GM13977 (cell line): Measurements from ENCODE around the gene MED13L.

Experiments used
- DNase-seq: peaks from one replicate; pipeline ENCODE4 v3.0.0; 2012; ENCODE audit warnings: low spot score
- CTCF ChIP-seq: IDR thresholded peaks from 2 replicates; pipeline ENCODE4 v1.5.1; 2012; ENCODE audit warnings: mild to moderate bottlenecking, control low read depth; ENCODE audit not compliant: insufficient read depth; ENCODE audit errors: extremely low read depth, missing control alignments
- in situ Hi-C: fragments of 300-500 bp; cut with MboI; formaldehyde crosslinking; loops from one replicate; pipeline ENCODE4 v1.12.0; 2022; ENCODE audit warnings: low sequenced_read_pairs, low pct_unique_long_range_greater_than_20kb, mixed read lengths, inconsistent platforms; ENCODE audit not compliant: unreplicated experiment

Gene MED13L

GRCh38 chr12:116204169-116204568 is 73.3 kb downstream of the MED13L start:
- TF ChIP-seq CTCF: no peak
- in situ Hi-C loops: no loop called here
- DNase-seq: no peak

- TF ChIP-seq CTCF: no peak
- no peak for DNase-seq
- in situ Hi-C loops: no loop called here
These were observed 74.6 kb downstream of the MED13L start for GRCh38 chr12:116202940-116203339.

GRCh38 chr12:116202433-116202832 is 75.1 kb downstream of the MED13L start:
- in situ Hi-C loops: no loop called here
- no peak for TF ChIP-seq CTCF

GRCh38 chr12:116201908-116202307 is 75.6 kb downstream of the MED13L start:
- in situ Hi-C loops: no loop called here
- no peak for TF ChIP-seq CTCF
- no peak for DNase-seq

More at GRCh38 chr12:116202433-116202832, 75.1 kb downstream of the MED13L start:
- DNase-seq: no peak

- TF ChIP-seq CTCF: no peak
- DNase-seq: no peak
- in situ Hi-C loops: no loop called here
These were observed 76.1 kb downstream of the MED13L start for GRCh38 chr12:116201359-116201758.

- in situ Hi-C loops: no loop called here
- TF ChIP-seq CTCF: no peak
- DNase-seq: no peak
These were observed 76.7 kb downstream of the MED13L start for GRCh38 chr12:116200812-116201211.

- no peak for TF ChIP-seq CTCF
- in situ Hi-C loops: no loop called here
These were observed 78.3 kb downstream of the MED13L start for GRCh38 chr12:116199160-116199706.

More at GRCh38 chr12:116199160-116199706, 78.3 kb downstream of the MED13L start:
- no peak for DNase-seq
